ENCODE results near the gene CCNQ. TPM values are rescaled to one million over a fixed set of nuclear protein-coding genes. Genes with fewer than 3 reads are reported as not detected.

Gene CCNQ
- total and polyA plus RNA-seq, 2 of the 8 experiments (the other 6 are each of a cell fraction or from before 2014, with no cell fraction given), result 16.6 to 32.1 TPM

GRCh38 chrX:153637121-153638040 is 38.4 kb upstream of the CCNQ start:
- no peak overlapping the region for H3K18ac ChIP-seq (ENCODE audit: extremely low read depth, low read length)
- H3K4me1 ChIP-seq (replicated peaks in 1 of 4; ENCODE audit: control insufficient read depth in 3 of 4, insufficient read depth in 4 of 4, low read length in 3 of 4), result peaks cover 0 to 10% (median 3%) of the 10 kb centered on the region in 4 experiments; a peak in 2 of 7 replicates
- no peak overlapping the region for H4K8ac ChIP-seq (ENCODE audit: extremely low read depth, insufficient read depth, low read length)
- H3K9ac ChIP-seq (replicated peaks in 1 of 4; ENCODE audit: extremely low read depth in 1 of 4, low read depth in 3 of 4, low read length in 3 of 4), result no peak overlapping the region
- H3K56ac ChIP-seq (replicated peaks; ENCODE audit: insufficient read length, low read depth, low read length), result no peak overlapping the region
- H3K14ac ChIP-seq (ENCODE audit: insufficient read length), result no peak overlapping the region
- no peak overlapping the region for H2AK5ac ChIP-seq (ENCODE audit: low read depth, low read length)
- H3K36me3 ChIP-seq (ENCODE audit: control insufficient read depth in 2 of 4, insufficient read depth in 4 of 4, low read length in 3 of 4), result no peaks in the 10 kb centered on the region
- H2BK5ac ChIP-seq (ENCODE audit: low read depth, low read length), result no peak overlapping the region
- no peak overlapping the region for H2BK12ac ChIP-seq (ENCODE audit: low read depth, low read length)
- no peaks in the 10 kb centered on the region for H3K79me1 ChIP-seq (ENCODE audit: low read depth, low read length)
- 80% methylated on average over 11 of the region's 27 CpGs; no CpG with 5 or more reads in 1 of the 2 experiments for WGBS, 2 experiments (ENCODE audit: extremely low coverage in 1 of 2, insufficient coverage in 1 of 2, insufficient read length in 1 of 2, insufficient replicate concordance in 2 of 2, low coverage in 1 of 2, low lambda C conversion rate in 2 of 2, missing lambda C conversion rate in 1 of 2)
- no peak overlapping the region for H3K23ac ChIP-seq (ENCODE audit: insufficient read length)
- no peak overlapping the region for H2AFZ ChIP-seq (ENCODE audit: low read length)
- H3K27ac ChIP-seq (ENCODE audit: low read depth, low read length), result no peak overlapping the region
- H2BK20ac ChIP-seq (ENCODE audit: low read length), result no peak overlapping the region
- H3K9me3 ChIP-seq (ENCODE audit: insufficient read depth in 2 of 2, low read depth in 1 of 2, low read length in 1 of 2), result no peaks in the 10 kb centered on the region
- H3K27me3 ChIP-seq (replicated peaks in 1 of 4; ENCODE audit: control insufficient read depth in 3 of 4, extremely low read depth in 1 of 4, insufficient read depth in 3 of 4, low read length in 3 of 4), result peaks cover 6 to 19% (median 17%) of the 10 kb centered on the region in 4 experiments
- CTCF ChIA-PET (ENCODE audit: partially characterized antibody), result interaction anchor here (0.7 to 21.6 kb wide), 13 partner anchors 11 to 98 kb away, joined by 3 to 408 read pairs (median 4); partner anchors contain the start of genes CCNQ and DUSP9
- H4K20me1 ChIP-seq (replicated peaks in 1 of 2; ENCODE audit: control insufficient read depth in 1 of 2, insufficient read depth in 2 of 2, low read length in 2 of 2), result no peaks in the 10 kb centered on the region
- H3K4me3 ChIP-seq (ENCODE audit: extremely low read depth in 1 of 4, insufficient read depth in 2 of 4, low read depth in 3 of 4, low read length in 4 of 4), result no peak overlapping the region
- H4K5ac ChIP-seq (ENCODE audit: insufficient read length, low read depth, low read length), result no peak overlapping the region
- no peak overlapping the region for H4K91ac ChIP-seq (replicated peaks; ENCODE audit: insufficient read length, low read length)
- no peak overlapping the region for H3K4ac ChIP-seq (replicated peaks; ENCODE audit: insufficient read length, low read depth, low read length)
- H2BK15ac ChIP-seq (ENCODE audit: low read length), result no peak overlapping the region
- H3K23me2 ChIP-seq (ENCODE audit: low read depth, low read length), result peaks cover 2% of the 10 kb centered on the region; the same call in 1 of the 2 replicates
- H2BK120ac ChIP-seq (replicated peaks; ENCODE audit: low read depth, low read length), result no peak overlapping the region
- H3K4me2 ChIP-seq (ENCODE audit: insufficient read depth in 1 of 2, low read depth in 2 of 2, low read length in 2 of 2), result no peak overlapping the region
- DNase-seq (ENCODE audit: low read depth in 1 of 2, low spot score in 2 of 2) (no peak), FAIRE-seq (no peak)
- POLR2A ChIA-PET (ENCODE audit: partially characterized antibody), result interaction anchor here (1.5 kb wide), 1 partner anchor 15 kb away, joined by 3 read pairs; no protein-coding TSS in a partner anchor
- no peaks in the 10 kb centered on the region for H3K79me2 ChIP-seq (ENCODE audit: control insufficient read depth in 1 of 2, insufficient read depth in 2 of 2, low read length in 2 of 2)
- TF ChIP-seq CTBP2 (IDR thresholded peaks at IDR 0.05; ENCODE audit: borderline replicate concordance, insufficient read depth, insufficient read length, low read length), result no peak
- no peak for TF ChIP-seq MAX (IDR thresholded peaks at IDR 0.05)
- no peak for TF ChIP-seq RFX5 (IDR thresholded peaks at IDR 0.05; ENCODE audit: borderline replicate concordance, low read depth, low read length)
- TF ChIP-seq ASH2L (IDR thresholded peaks at IDR 0.05; ENCODE audit: low read length), result no peak
- TF ChIP-seq JUND (IDR thresholded peaks at IDR 0.05; ENCODE audit: low read length), result no peak
- no peak for TF ChIP-seq CEBPB (IDR thresholded peaks at IDR 0.05; ENCODE audit: low read depth, low read length)
- TF ChIP-seq BCL11A (IDR thresholded peaks at IDR 0.05; ENCODE audit: low read depth in 2 of 2, low read length in 2 of 2), result no peak
- TF ChIP-seq JUN (IDR thresholded peaks at IDR 0.05; ENCODE audit: low read depth, low read length), result no peak
- no peak for TF ChIP-seq CTCF (IDR thresholded peaks at IDR 0.05; ENCODE audit: control extremely low read depth in 1 of 3, insufficient read depth in 1 of 3, low read depth in 1 of 3, low read length in 3 of 3)

Data from H1 (cell line).